Body of pancreas (tissue), 4 donors: ENCODE results near the gene GH1.

Experiments used
- POLR2A ChIP-seq, 3 donors: fragments of 450-650 bp; IDR thresholded peaks; one replicate each; pipeline ENCODE4 v1.6.1; 2016; ENCODE audit warnings: antibody characterized with exemption in 3 of 3, mild to moderate bottlenecking in 2 of 3
- TF ChIP-seq, protein P1 (sequence below), 7 experiments: fragments of 450-650 bp in 4 of 7; fragments of 200-600 bp in 3 of 7; sonication (generic) in 3 of 7; IDR thresholded peaks; one replicate each; pipeline ENCODE4 v1.5.1; 2016 to 2019; ENCODE audit warnings: antibody characterized with exemption in 7 of 7

DNA sequence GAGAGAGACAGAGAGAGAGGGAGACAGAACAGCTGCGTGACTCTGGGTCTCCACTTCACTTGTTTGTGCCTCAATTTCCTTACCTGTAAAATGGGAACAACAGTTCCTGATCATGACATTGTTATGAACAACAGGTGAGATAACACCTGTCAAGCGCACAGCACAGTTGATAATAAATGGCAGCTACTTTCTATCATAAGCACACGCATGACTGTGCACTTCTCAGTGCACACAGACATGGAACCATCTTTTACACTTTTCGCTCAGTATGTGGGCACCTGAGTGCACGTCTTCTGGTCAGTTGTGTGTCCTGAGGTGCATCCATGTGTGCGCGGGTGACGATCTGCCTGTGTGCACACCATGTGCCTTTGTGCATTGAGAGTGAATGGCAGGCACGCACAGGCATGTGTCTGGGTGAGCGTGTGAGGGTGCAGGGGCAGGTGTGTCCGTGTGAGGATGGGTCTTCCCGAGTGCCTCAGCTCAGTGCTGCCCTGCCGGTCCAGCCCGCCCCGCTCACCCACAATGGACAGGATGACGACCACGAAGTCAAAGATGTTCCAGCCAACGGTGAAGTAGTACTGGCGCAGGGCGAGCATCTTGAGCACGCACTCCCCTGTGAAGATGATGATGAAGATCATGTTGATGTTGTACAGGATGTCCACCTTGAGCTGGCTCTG lies 23.8 kb upstream of the GH1 start:
- TF ChIP-seq, protein P1, sequence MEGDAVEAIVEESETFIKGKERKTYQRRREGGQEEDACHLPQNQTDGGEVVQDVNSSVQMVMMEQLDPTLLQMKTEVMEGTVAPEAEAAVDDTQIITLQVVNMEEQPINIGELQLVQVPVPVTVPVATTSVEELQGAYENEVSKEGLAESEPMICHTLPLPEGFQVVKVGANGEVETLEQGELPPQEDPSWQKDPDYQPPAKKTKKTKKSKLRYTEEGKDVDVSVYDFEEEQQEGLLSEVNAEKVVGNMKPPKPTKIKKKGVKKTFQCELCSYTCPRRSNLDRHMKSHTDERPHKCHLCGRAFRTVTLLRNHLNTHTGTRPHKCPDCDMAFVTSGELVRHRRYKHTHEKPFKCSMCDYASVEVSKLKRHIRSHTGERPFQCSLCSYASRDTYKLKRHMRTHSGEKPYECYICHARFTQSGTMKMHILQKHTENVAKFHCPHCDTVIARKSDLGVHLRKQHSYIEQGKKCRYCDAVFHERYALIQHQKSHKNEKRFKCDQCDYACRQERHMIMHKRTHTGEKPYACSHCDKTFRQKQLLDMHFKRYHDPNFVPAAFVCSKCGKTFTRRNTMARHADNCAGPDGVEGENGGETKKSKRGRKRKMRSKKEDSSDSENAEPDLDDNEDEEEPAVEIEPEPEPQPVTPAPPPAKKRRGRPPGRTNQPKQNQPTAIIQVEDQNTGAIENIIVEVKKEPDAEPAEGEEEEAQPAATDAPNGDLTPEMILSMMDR (IDR thresholded peaks at IDR 0.05) = no peak
- TF ChIP-seq POLR2A (IDR thresholded peaks at IDR 0.05) = no peak
